HCT116 (cell line): ENCODE measurements around the gene SPATA45. TPM values are rescaled to one million over a fixed set of nuclear protein-coding genes. Genes with fewer than 3 reads are reported as not detected.

Experiments used
- ATAC-seq: fragments of 200-7000 bp; cut with Tn5 transposase; 2 replicates; pipeline ENCODE4 v1.9.1; 2020; ENCODE audit warnings: mild to moderate bottlenecking, moderate library complexity
- BruUV-seq: library from RNA; stranded (reverse); fragments of 400-500 nt; replicated peaks from 2 replicates; lab custom pipeline; 2021; lab: Mats Ljungman, UMichigan
- CTCF ChIA-PET: fragments of 300-600 bp; sonication (Branson Sonifier 250); formaldehyde crosslinking; loops from one replicate; lab custom pipeline; 2021; ENCODE audit warnings: antibody characterized with exemption; lab: Charles Lee
- POLR2A ChIA-PET: fragments of 300-600, 350-600 bp; sonication (Branson Sonifier 250); formaldehyde crosslinking; loops from one replicate; lab custom pipeline; 2021; ENCODE audit warnings: antibody characterized with exemption; lab: Charles Lee
- RAD21 ChIA-PET, 2 experiments: fragments of 300-600 bp; sonication (Branson Sonifier 250); formaldehyde crosslinking; loops; one replicate each; lab custom pipeline; 2023; ENCODE audit warnings: low total read pairs in 2 of 2; ENCODE audit not compliant: uncharacterized antibody in 2 of 2, unreplicated experiment in 2 of 2, low non-redundant PET in 1 of 2; lab: Charles Lee
- DNase-seq: peaks from one replicate; pipeline ENCODE4 v3.0.0-alpha.2; 2010; ENCODE audit warnings: low read depth, low spot score
- H2AFZ ChIP-seq: fragments of 200-600 bp; shearing (Covaris generic), sonication (generic); 2 replicates; pipeline ENCODE4 v1.6.1; 2017; ENCODE audit warnings: low read depth, mixed run types, mixed read lengths, antibody characterized with exemption, low read length; ENCODE audit not compliant: poor library complexity, severe bottlenecking
- H3K27ac ChIP-seq: 2 replicates; pipeline ENCODE4 v1.5.1; 2012; ENCODE audit warnings: low read depth, low read length
- H3K27me3 ChIP-seq: fragments of 200-600 bp; sonication (generic); 2 replicates; pipeline ENCODE4 v1.6.1; 2016; ENCODE audit warnings: mixed run types, low read length, mixed read lengths; ENCODE audit not compliant: insufficient read depth
- H3K36me3 ChIP-seq, 2 experiments: fragments of 200-500 bp in 1 of 2; fragments of 200-600 bp in 1 of 2; sonication (Bioruptor generic) in 1 of 2; sonication (generic) in 1 of 2; 2 replicates each; pipeline versions ENCODE4 v1.5.1 to v1.6.1; 2014 to 2016; ENCODE audit warnings: low read length in 2 of 2, inconsistent platforms in 1 of 2, mixed read lengths in 1 of 2, mixed run types in 1 of 2; ENCODE audit not compliant: insufficient read depth in 2 of 2, control insufficient read depth in 1 of 2
- H3K4me1 ChIP-seq, 2 experiments: fragments of 200-600 bp in 1 of 2; sonication (generic) in 1 of 2; 2 replicates each; pipeline versions ENCODE4 v1.5.1 to v1.6.1; 2012 to 2017; ENCODE audit warnings: low read length in 2 of 2, inconsistent platforms in 1 of 2, mild to moderate bottlenecking in 1 of 2, mixed read lengths in 1 of 2, mixed run types in 1 of 2, moderate library complexity in 1 of 2; ENCODE audit not compliant: insufficient read depth in 2 of 2, control insufficient read depth in 1 of 2
- H3K4me2 ChIP-seq: fragments of 200-600 bp; sonication (generic); 2 replicates; pipeline ENCODE4 v1.6.1; 2017; ENCODE audit warnings: mixed run types, low read length, mixed read lengths
- H3K4me3 ChIP-seq, 2 experiments: fragments of 200-600 bp in 1 of 2; sonication (generic) in 1 of 2; replicated peaks in 1 of 2; 2 replicates each; pipeline ENCODE4 v1.5.1; 2011 to 2016; ENCODE audit warnings: low read length in 2 of 2, control low read depth in 1 of 2, low read depth in 1 of 2, mild to moderate bottlenecking in 1 of 2, mixed read lengths in 1 of 2, mixed run types in 1 of 2
- H3K79me2 ChIP-seq: fragments of 200-600 bp; sonication (generic); 2 replicates; pipeline ENCODE4 v1.6.1; 2017; ENCODE audit warnings: mild to moderate bottlenecking, mixed run types, low read length, moderate library complexity, mixed read lengths; ENCODE audit not compliant: insufficient read depth
- H3K9ac ChIP-seq: fragments of 200-600 bp; sonication (generic); 2 replicates; pipeline ENCODE4 v1.6.1; 2016; ENCODE audit warnings: low read length, mixed read lengths
- H3K9me2 ChIP-seq: fragments of 200-600 bp; sonication (generic), shearing (Covaris generic); 2 replicates; pipeline ENCODE4 v1.6.1; 2017; ENCODE audit warnings: mixed run types, mild to moderate bottlenecking, moderate library complexity; ENCODE audit not compliant: insufficient read depth
- H3K9me3 ChIP-seq, 2 experiments: fragments of 200-500 bp in 1 of 2; fragments of 200-600 bp in 1 of 2; sonication (Bioruptor generic) in 1 of 2; sonication (generic) in 1 of 2; 2 replicates each; pipeline ENCODE4 v1.6.1; 2014 to 2017; ENCODE audit warnings: low read length in 2 of 2, mixed read lengths in 2 of 2, inconsistent platforms in 1 of 2, low read depth in 1 of 2, mild to moderate bottlenecking in 1 of 2, mixed run types in 1 of 2, moderate library complexity in 1 of 2; ENCODE audit not compliant: control insufficient read depth in 1 of 2, insufficient read depth in 1 of 2
- H4K20me1 ChIP-seq: fragments of 200-600 bp; sonication (generic), shearing (Covaris generic); 2 replicates; pipeline ENCODE4 v1.6.1; 2017; ENCODE audit warnings: mixed run types, mild to moderate bottlenecking, moderate library complexity; ENCODE audit not compliant: insufficient read depth
- ATF3 ChIP-seq: IDR thresholded peaks from 2 replicates; pipeline ENCODE4 v1.6.1; 2012
- CBX3 ChIP-seq: IDR thresholded peaks from 2 replicates; pipeline ENCODE4 v1.6.1; 2012; ENCODE audit warnings: low read depth
- CEBPB ChIP-seq: IDR thresholded peaks from 2 replicates; pipeline ENCODE4 v1.6.1; 2012; ENCODE audit warnings: low read depth
- ELF1 ChIP-seq: IDR thresholded peaks from 2 replicates; pipeline ENCODE4 v1.6.1; 2012; ENCODE audit warnings: low read depth, borderline replicate concordance
- EZH2 ChIP-seq: fragments of 200-600 bp; sonication (generic); IDR thresholded peaks from 2 replicates; pipeline ENCODE4 v1.6.1; 2017; ENCODE audit warnings: antibody characterized with exemption, mixed run types
- JUND ChIP-seq: IDR thresholded peaks from 2 replicates; pipeline ENCODE4 v1.6.1; 2012
- MAX ChIP-seq: IDR thresholded peaks from 2 replicates; pipeline ENCODE4 v1.6.1; 2012
- RAD21 ChIP-seq: IDR thresholded peaks from 2 replicates; pipeline ENCODE4 v1.6.1; 2012; ENCODE audit warnings: low read depth, mild to moderate bottlenecking
- SIN3A ChIP-seq: IDR thresholded peaks from 2 replicates; pipeline ENCODE4 v1.6.1; 2012; ENCODE audit warnings: low read depth
- TCF7L2 ChIP-seq: IDR thresholded peaks from 2 replicates; pipeline ENCODE4 v1.7.0; 2011; ENCODE audit warnings: borderline replicate concordance, inconsistent platforms; ENCODE audit not compliant: insufficient read depth, insufficient read length; ENCODE audit errors: extremely low read depth
- YY1 ChIP-seq: IDR thresholded peaks from 2 replicates; pipeline ENCODE4 v1.6.1; 2011; ENCODE audit warnings: low read length, low read depth, moderate library complexity, mild to moderate bottlenecking; ENCODE audit not compliant: insufficient replicate concordance; ENCODE audit errors: extremely low read depth
- ZFX ChIP-seq: fragments of 450-650 bp; IDR thresholded peaks from 2 replicates; pipeline ENCODE4 v1.6.1; 2017
- intact Hi-C: fragments of 100-400 bp; cut with micrococcal nuclease; formaldehyde crosslinking; loops from 2 replicates; pipeline ENCODE4 v1.10.0; 2022
- total RNA-seq: library from RNA; stranded (reverse); gene quantifications from one replicate; pipeline ENCODE4 v1.2.1, GENCODE V29; 2021; ENCODE audit not compliant: unreplicated experiment

SPATA45 gene
- total RNA-seq, 1 experiment from 2014 or later = not detected

GRCh38 chr1:212819726-212820125 is 27.7 kb downstream of the SPATA45 start:
- POLR2A ChIA-PET = no interaction called here
- no peaks in the 10 kb centered on the region for H3K79me2 ChIP-seq
- RAD21 ChIA-PET = no interaction called here
- H3K27me3 ChIP-seq = no peaks in the 10 kb centered on the region
- no peaks in the 10 kb centered on the region; a peak in 1 of 4 replicates for H3K4me1 ChIP-seq
- no peak for ATAC-seq
- no peak for TF ChIP-seq ZFX
- TF ChIP-seq MAX = no peak
- TF ChIP-seq JUND = no peak
- no peak for TF ChIP-seq YY1
- no peak for TF ChIP-seq CBX3
- no peaks in the 10 kb centered on the region for H3K9me2 ChIP-seq
- BruUV-seq = no TSS peak
- no peaks in the 10 kb centered on the region; a peak in 1 of 4 replicates for H3K9me3 ChIP-seq
- no peak overlapping the region for H3K9ac ChIP-seq
- no peaks in the 10 kb centered on the region for H4K20me1 ChIP-seq
- no peak overlapping the region for H3K4me3 ChIP-seq
- no peaks in the 10 kb centered on the region for H3K36me3 ChIP-seq
- H3K27ac ChIP-seq = no peak overlapping the region
- H2AFZ ChIP-seq = no peak overlapping the region
- intact Hi-C loops = no loop called here
- no peak for DNase-seq
- CTCF ChIA-PET = no interaction called here
- H3K4me2 ChIP-seq = no peak overlapping the region

GRCh38 chr1:212816567-212817278 is 30.7 kb downstream of the SPATA45 start:
- H3K4me2 ChIP-seq = no peak overlapping the region
- ChIA-PET POLR2A (no interaction called here), RAD21 (no interaction called here)

More at GRCh38 chr1:212816567-212817278, 30.7 kb downstream of the SPATA45 start:
- H3K36me3 ChIP-seq = no peaks in the 10 kb centered on the region; a peak in 1 of 4 replicates
- H3K9me2 ChIP-seq = no peaks in the 10 kb centered on the region
- H3K4me1 ChIP-seq = no peaks in the 10 kb centered on the region; a peak in 1 of 4 replicates
- H3K9me3 ChIP-seq = no peaks in the 10 kb centered on the region
- TF ChIP-seq ATF3 = no peak
- no peak for TF ChIP-seq MAX
- no peak for TF ChIP-seq EZH2
- TF ChIP-seq ELF1 = no peak
- TF ChIP-seq RAD21 = no peak
- TF ChIP-seq CEBPB = no peak
- TF ChIP-seq SIN3A = no peak
- TF ChIP-seq CBX3 = no peak
- TF ChIP-seq TCF7L2 = no peak
- H3K4me3 ChIP-seq = no peak overlapping the region
- DNase-seq (no peak), ATAC-seq (no peak)
- H2AFZ ChIP-seq = no peak overlapping the region
- no peaks in the 10 kb centered on the region for H3K79me2 ChIP-seq
- BruUV-seq = no TSS peak
- H3K27ac ChIP-seq = no peak overlapping the region
- no peaks in the 10 kb centered on the region for H3K27me3 ChIP-seq
- CTCF ChIA-PET = no interaction called here
- H3K9ac ChIP-seq = no peak overlapping the region
- intact Hi-C loops = no loop called here
- H4K20me1 ChIP-seq = no peaks in the 10 kb centered on the region
